Common myeloid progenitor, CD34-positive (primary cell): ENCODE results near the gene TMCC3.
"Not testable (repeated sequence)": the region's sequence is repeated elsewhere in the genome, so short reads cannot be mapped to it uniquely, and the experiment has no call there.

Experiments used
- CTCF ChIA-PET: fragments of 350-600 bp; sonication (Branson Sonifier 250); formaldehyde crosslinking; loops from one replicate; lab custom pipeline; 2021; ENCODE audit warnings: antibody characterized with exemption; lab: Charles Lee
- POLR2A ChIA-PET: fragments of 350-600 bp; sonication (Branson Sonifier 250); formaldehyde crosslinking; loops from one replicate; lab custom pipeline; 2021; ENCODE audit warnings: antibody characterized with exemption; lab: Charles Lee
- DNase-seq, 3 donors: peaks; one replicate each; pipeline versions ENCODE4 v3.0.0 to v3.0.0-alpha.2; 2013
- H3K27ac ChIP-seq, 2 experiments: 1 replicate in 1 of 2; 2 replicates in 1 of 2; pipeline ENCODE4 v1.7.0; 2013; ENCODE audit warnings: inconsistent platforms in 2 of 2, low read length in 2 of 2, mild to moderate bottlenecking in 2 of 2, low read depth in 1 of 2, moderate library complexity in 1 of 2; ENCODE audit not compliant: severe bottlenecking in 2 of 2, insufficient read depth in 1 of 2, poor library complexity in 1 of 2
- H3K27me3 ChIP-seq, 5 experiments: replicated peaks in 2 of 5; 1 replicate in 3 of 5; 2 replicates in 2 of 5; pipeline versions ENCODE4 v1.6.1 to v1.7.0; 2013; ENCODE audit warnings: low read length in 4 of 5, mild to moderate bottlenecking in 2 of 5, moderate library complexity in 2 of 5, inconsistent platforms in 1 of 5; ENCODE audit not compliant: insufficient read depth in 5 of 5, control insufficient read depth in 4 of 5
- H3K36me3 ChIP-seq, 4 experiments: 1 replicate in 2 of 4; 2 replicates in 2 of 4; pipeline versions ENCODE4 v1.6.1 to v1.7.0; 2013; ENCODE audit warnings: low read length in 3 of 4, control low read depth in 1 of 4, mild to moderate bottlenecking in 1 of 4; ENCODE audit not compliant: control insufficient read depth in 4 of 4, insufficient read depth in 4 of 4
- H3K4me1 ChIP-seq, 4 experiments: 1 replicate in 3 of 4; 2 replicates in 1 of 4; pipeline versions ENCODE4 v1.6.1 to v1.7.1; 2013; ENCODE audit warnings: low read length in 3 of 4, mild to moderate bottlenecking in 3 of 4, control low read depth in 1 of 4, inconsistent platforms in 1 of 4, moderate library complexity in 1 of 4; ENCODE audit not compliant: control insufficient read depth in 4 of 4, insufficient read depth in 4 of 4; ENCODE audit errors: control extremely low read depth in 1 of 4
- H3K4me3 ChIP-seq, 7 experiments: 1 replicate in 4 of 7; 2 replicates in 3 of 7; pipeline versions ENCODE4 v1.5.1 to v1.7.0; 2013; ENCODE audit warnings: mild to moderate bottlenecking in 7 of 7, low read length in 6 of 7, moderate library complexity in 6 of 7, inconsistent platforms in 2 of 7, low read depth in 2 of 7, control low read depth in 1 of 7; ENCODE audit not compliant: insufficient read depth in 4 of 7, control insufficient read depth in 1 of 7; ENCODE audit errors: extremely low read depth in 1 of 7
- H3K9me3 ChIP-seq, 5 experiments: 1 replicate in 4 of 5; 2 replicates in 1 of 5; pipeline versions ENCODE4 v1.6.1 to v1.7.1; 2013; ENCODE audit warnings: low read length in 4 of 5, mild to moderate bottlenecking in 2 of 5, inconsistent platforms in 1 of 5, low read depth in 1 of 5, moderate library complexity in 1 of 5; ENCODE audit not compliant: control insufficient read depth in 4 of 5, insufficient read depth in 2 of 5; ENCODE audit errors: control extremely low read depth in 1 of 5
- WGBS: methylation state at CpG from one replicate; pipeline ENCODE4 v1.1.5; 2013; ENCODE audit not compliant: insufficient coverage; 5-methylcytosine and 5-hydroxymethylcytosine counted together

The TMCC3 gene

DNA sequence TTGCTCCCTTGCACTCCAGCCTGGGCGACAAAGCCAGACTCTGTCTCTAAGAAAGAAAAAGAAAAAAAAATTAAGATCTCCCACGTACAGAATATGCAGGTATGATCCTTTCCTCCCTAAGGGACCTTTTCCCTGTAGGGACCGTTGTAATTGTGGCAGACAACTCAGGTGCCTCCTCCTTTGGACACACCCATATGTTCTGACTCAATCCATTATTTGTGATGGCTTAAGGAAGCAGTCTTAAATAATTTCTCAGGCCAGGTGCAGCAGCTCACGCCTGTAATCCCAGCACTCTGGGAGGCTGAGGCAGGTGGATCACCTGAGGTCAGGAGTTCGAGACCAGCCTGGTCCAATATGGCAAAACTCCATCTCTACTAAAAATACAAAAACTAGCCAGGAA is 53.1 kb downstream of the TMCC3 start:
- H3K4me1 ChIP-seq = no peaks in the 10 kb centered on the region
- CTCF ChIA-PET = interaction anchor here (1.3 kb wide), 1 partner anchor 11 kb away, joined by 3 read pairs; no protein-coding TSS in a partner anchor
- H3K27me3 ChIP-seq = no peaks in the 10 kb centered on the region
- no peaks in the 10 kb centered on the region for H3K36me3 ChIP-seq
- no peak overlapping the region for H3K27ac ChIP-seq
- POLR2A ChIA-PET = no interaction called here
- no peak overlapping the region for H3K4me3 ChIP-seq
- WGBS = 93% methylated on average over 3 of the region's 5 CpGs
- no peak for DNase-seq
- H3K9me3 ChIP-seq = no peaks in the 10 kb centered on the region

DNA sequence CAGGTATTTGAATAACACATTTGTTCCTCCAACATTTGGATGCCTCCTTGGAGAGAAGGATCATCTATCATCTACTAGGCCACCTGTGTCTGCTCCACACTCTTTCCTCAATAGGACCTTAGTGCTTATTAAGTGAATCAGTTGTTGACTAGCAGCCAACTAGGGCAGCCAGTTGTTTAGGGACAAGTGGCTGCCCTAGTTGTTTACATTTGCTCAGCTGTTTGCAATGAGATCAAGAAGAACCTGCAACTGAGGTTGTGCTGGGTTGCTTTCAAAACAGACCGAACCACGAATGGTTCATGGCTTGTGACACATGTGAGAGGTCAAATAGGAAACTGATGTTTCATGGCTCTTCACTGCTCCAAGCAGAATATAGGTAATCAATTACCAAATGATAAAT is 53.8 kb downstream of the TMCC3 start:
- Histone ChIP-seq H3K9me3 (no peaks in the 10 kb centered on the region), H3K27ac (no peak overlapping the region), H3K27me3 (no peaks in the 10 kb centered on the region), H3K4me3 (no peak overlapping the region), H3K4me1 (no peaks in the 10 kb centered on the region), H3K36me3 (no peaks in the 10 kb centered on the region)
- ChIA-PET CTCF (no interaction called here), POLR2A (no interaction called here)
- 100% methylated on average over 2 of the region's 2 CpGs for WGBS
- DNase-seq = no peak

GRCh38 chr12:94595152-94595551 is 55.2 kb downstream of the TMCC3 start:
- Histone ChIP-seq H3K36me3 (no peaks in the 10 kb centered on the region), H3K27ac (no peak overlapping the region), H3K4me3 (no peak overlapping the region), H3K27me3 (no peaks in the 10 kb centered on the region), H3K4me1 (no peaks in the 10 kb centered on the region), H3K9me3 (no peaks in the 10 kb centered on the region)
- CTCF ChIA-PET = interaction anchor here (1.0 kb wide), 1 partner anchor 52 kb away, joined by 3 read pairs; no protein-coding TSS in a partner anchor
- POLR2A ChIA-PET = no interaction called here
- no peak for DNase-seq
- WGBS = 100% methylated on average over 1 of the region's 3 CpGs

GRCh38 chr12:94594443-94594825 is 55.9 kb downstream of the TMCC3 start:
- Histone ChIP-seq H3K9me3 (no peaks in the 10 kb centered on the region), H3K4me1 (no peaks in the 10 kb centered on the region), H3K27ac (no peak overlapping the region), H3K27me3 (no peaks in the 10 kb centered on the region), H3K4me3 (no peak overlapping the region), H3K36me3 (no peaks in the 10 kb centered on the region)
- no CpG with 5 or more reads among the region's 3 CpGs for WGBS
- POLR2A ChIA-PET = interaction anchor here (0.6 kb wide), 1 partner anchor 17 kb away, joined by 3 read pairs; no protein-coding TSS in a partner anchor
- DNase-seq = no peak
- CTCF ChIA-PET = no interaction called here

DNA sequence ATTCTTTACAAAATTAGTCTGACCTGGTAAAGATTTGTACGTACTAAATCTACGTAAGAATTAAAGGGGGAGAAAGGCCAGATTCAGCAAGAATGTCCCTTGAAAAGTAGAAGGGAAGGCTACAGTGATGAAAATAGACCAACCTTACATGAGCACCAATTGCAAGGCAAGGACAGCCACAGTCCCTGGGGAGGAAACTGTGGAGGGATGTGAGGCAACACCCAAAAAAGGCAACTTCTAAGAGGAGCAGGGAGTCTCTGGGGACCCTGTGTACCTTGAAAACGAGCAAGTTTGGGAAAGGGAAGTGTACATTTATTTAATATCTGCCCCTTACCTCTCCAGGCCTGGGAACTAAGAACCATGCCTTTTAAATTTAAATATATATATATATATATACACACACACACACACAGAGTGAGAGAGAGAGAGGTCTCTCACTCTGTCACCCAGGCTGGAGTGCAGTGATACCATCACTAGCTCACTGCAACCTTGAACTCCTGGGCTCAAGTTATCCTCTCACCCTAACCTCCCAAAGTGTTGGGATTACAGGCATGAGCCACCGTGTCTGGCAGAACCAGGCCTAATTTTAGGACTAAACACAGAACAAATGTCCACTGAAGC is 56.4 kb downstream of the TMCC3 start:
- 100% methylated on average over 1 of the region's 4 CpGs for WGBS
- POLR2A ChIA-PET = interaction anchor here (0.6 kb wide), 1 partner anchor 17 kb away, joined by 3 read pairs; no protein-coding TSS in a partner anchor
- H3K27me3 ChIP-seq = no peaks in the 10 kb centered on the region
- H3K4me1 ChIP-seq = no peaks in the 10 kb centered on the region
- H3K27ac ChIP-seq = no peak overlapping the region
- H3K4me3 ChIP-seq = no peak overlapping the region
- H3K9me3 ChIP-seq = no peaks in the 10 kb centered on the region
- H3K36me3 ChIP-seq = no peaks in the 10 kb centered on the region
- CTCF ChIA-PET = no interaction called here
- DNase-seq = no peak

GRCh38 chr12:94592723-94593122 is 57.6 kb downstream of the TMCC3 start:
- DNase-seq, H3K27me3 ChIP-seq, CTCF ChIA-PET, H3K4me1 ChIP-seq, H3K9me3 ChIP-seq, H3K27ac ChIP-seq, POLR2A ChIA-PET, H3K36me3 ChIP-seq, H3K4me3 ChIP-seq: not testable (repeated sequence)
- WGBS = 95% methylated on average over 9 of the region's 9 CpGs

DNA sequence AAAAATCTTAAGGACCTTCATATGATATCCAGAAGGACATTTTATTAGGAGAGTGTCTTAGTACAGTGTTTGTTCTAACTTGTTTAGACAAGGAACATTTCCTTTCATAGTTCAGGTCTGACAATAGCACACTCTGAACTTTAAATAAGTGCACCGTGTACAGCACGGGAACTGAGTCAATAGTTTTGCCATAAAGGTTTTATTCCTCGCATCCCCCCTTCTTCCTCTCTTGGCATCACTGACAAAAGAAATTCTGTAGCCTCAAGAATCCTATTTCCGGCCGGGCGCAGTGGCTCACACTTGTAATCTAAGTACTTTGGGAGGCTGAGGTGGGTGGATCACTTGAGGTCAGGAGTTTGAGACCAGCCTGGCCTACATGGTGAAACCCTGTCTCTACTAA is 58.3 kb downstream of the TMCC3 start:
- POLR2A ChIA-PET = no interaction called here
- Histone ChIP-seq H3K27me3 (no peaks in the 10 kb centered on the region), H3K4me3 (no peak overlapping the region), H3K4me1 (no peaks in the 10 kb centered on the region), H3K27ac (no peak overlapping the region), H3K36me3 (no peaks in the 10 kb centered on the region), H3K9me3 (no peaks in the 10 kb centered on the region)
- DNase-seq = no peak
- WGBS = 100% methylated on average over 3 of the region's 6 CpGs
- CTCF ChIA-PET = no interaction called here
